Measurements from ENCODE around the gene AJUBA.

AJUBA gene

GRCh38 chr14:22996768-22997654 lies 14.7 kb upstream of the AJUBA start:
- no peak for TF ChIP-seq CTCF (IDR thresholded peaks at IDR 0.05; ENCODE audit: control insufficient read depth, extremely low read depth, insufficient read depth)
- no peak overlapping the region for H3K4me3 ChIP-seq (ENCODE audit: low read depth, low read length)
- no peak for DNase-seq (ENCODE audit: low read depth)

- TF ChIP-seq CTCF (IDR thresholded peaks at IDR 0.05; ENCODE audit: control insufficient read depth, extremely low read depth, insufficient read depth): no peak
- no peak overlapping the region for H3K4me3 ChIP-seq (ENCODE audit: low read depth, low read length)
- no peak for DNase-seq (ENCODE audit: low read depth)
Observed at GRCh38 chr14:22995889-22996625, 13.7 kb upstream of the AJUBA start.

- peak; percentile 57 for TF ChIP-seq CTCF (IDR thresholded peaks at IDR 0.05; ENCODE audit: control insufficient read depth, extremely low read depth, insufficient read depth)
- DNase-seq (ENCODE audit: low read depth): no peak
Observed at GRCh38 chr14:22994762-22995275, 12.5 kb upstream of the AJUBA start.

GRCh38 chr14:22993517-22993916 lies 11.2 kb upstream of the AJUBA start:
- DNase-seq (ENCODE audit: low read depth): no peak
- no peak for TF ChIP-seq CTCF (IDR thresholded peaks at IDR 0.05; ENCODE audit: control insufficient read depth, extremely low read depth, insufficient read depth)
- no peak overlapping the region for H3K4me3 ChIP-seq (ENCODE audit: low read depth, low read length)

More at GRCh38 chr14:22994762-22995275, 12.5 kb upstream of the AJUBA start:
- no peak overlapping the region for H3K4me3 ChIP-seq (ENCODE audit: low read depth, low read length)

GRCh38 chr14:22991852-22992251 lies 9.5 kb upstream of the AJUBA start:
- H3K4me3 ChIP-seq (ENCODE audit: low read depth, low read length): no peak overlapping the region
- no peak for DNase-seq (ENCODE audit: low read depth)
- no peak for TF ChIP-seq CTCF (IDR thresholded peaks at IDR 0.05; ENCODE audit: control insufficient read depth, extremely low read depth, insufficient read depth)

- DNase-seq (ENCODE audit: low read depth): no peak
- no peak overlapping the region for H3K4me3 ChIP-seq (ENCODE audit: low read depth, low read length)
- TF ChIP-seq CTCF (IDR thresholded peaks at IDR 0.05; ENCODE audit: control insufficient read depth, extremely low read depth, insufficient read depth): no peak
Observed at GRCh38 chr14:22987291-22987690, 4.9 kb upstream of the AJUBA start.
